CD14-positive monocyte (primary cell): ENCODE measurements around the gene PARVG. TPM values are rescaled to one million over a fixed set of nuclear protein-coding genes. Genes with fewer than 3 reads are reported as not detected.
A peak's percentile ranks its signal among the peaks of the same experiment; 100 is the strongest.

Source experiments
- DNase-seq, 3 donors: peaks; one replicate each; pipeline ENCODE4 v3.0.0-alpha.2; 2011 to 2022
- H2AFZ ChIP-seq: 2 replicates; pipeline ENCODE4 v1.6.0; 2012; ENCODE audit warnings: mild to moderate bottlenecking, low read depth, low read length, inconsistent platforms; ENCODE audit not compliant: insufficient read depth, poor library complexity, severe bottlenecking
- H3K27ac ChIP-seq, 2 donors: 1 replicate in 1 of 2; 2 replicates in 1 of 2; pipeline ENCODE4 v1.5.1; 2012 to 2013; ENCODE audit warnings: low read length in 2 of 2, control low read depth in 1 of 2, inconsistent platforms in 1 of 2, low read depth in 1 of 2, mild to moderate bottlenecking in 1 of 2
- H3K27me3 ChIP-seq, 2 donors: one replicate each; pipeline versions ENCODE4 v1.6.0 to v1.6.1; 2011 to 2013; ENCODE audit warnings: low read length in 2 of 2; ENCODE audit not compliant: control insufficient read depth in 2 of 2, insufficient read depth in 2 of 2
- H3K36me3 ChIP-seq, 2 donors: replicated peaks in 1 of 2; 1 replicate in 1 of 2; 2 replicates in 1 of 2; pipeline versions ENCODE4 v1.5.1 to v1.6.1; 2012 to 2013; ENCODE audit warnings: low read length in 2 of 2, control low read depth in 1 of 2, inconsistent platforms in 1 of 2, mild to moderate bottlenecking in 1 of 2; ENCODE audit not compliant: insufficient read depth in 2 of 2, control insufficient read depth in 1 of 2
- H3K4me1 ChIP-seq, 2 donors: 1 replicate in 1 of 2; 2 replicates in 1 of 2; pipeline versions ENCODE4 v1.5.1 to v1.6.1; 2012 to 2013; ENCODE audit warnings: low read length in 2 of 2, control low read depth in 1 of 2, inconsistent platforms in 1 of 2, mild to moderate bottlenecking in 1 of 2, moderate library complexity in 1 of 2; ENCODE audit not compliant: insufficient read depth in 2 of 2, control insufficient read depth in 1 of 2
- H3K4me2 ChIP-seq: replicated peaks from 2 replicates; pipeline ENCODE3; 2012; ENCODE audit warnings: low read length, moderate library complexity, mild to moderate bottlenecking; ENCODE audit not compliant: poor library complexity, severe bottlenecking; ENCODE audit errors: extremely low read depth
- H3K4me3 ChIP-seq, 3 experiments: fragments of 200-600 bp in 1 of 3; sonication (generic) in 1 of 3; replicated peaks in 1 of 3; 1 replicate in 2 of 3; 2 replicates in 1 of 3; pipeline ENCODE4 v1.5.1; 2011 to 2013; ENCODE audit warnings: low read length in 3 of 3, mild to moderate bottlenecking in 3 of 3, control low read depth in 2 of 3, low read depth in 2 of 3, inconsistent platforms in 1 of 3, moderate library complexity in 1 of 3
- H3K79me2 ChIP-seq: 2 replicates; pipeline ENCODE4 v1.6.0; 2012; ENCODE audit warnings: mild to moderate bottlenecking, control low read depth, inconsistent platforms, low read length, moderate library complexity; ENCODE audit not compliant: insufficient read depth
- H3K9ac ChIP-seq: 2 replicates; pipeline ENCODE4 v1.6.0; 2017; ENCODE audit warnings: low read length, mild to moderate bottlenecking; ENCODE audit not compliant: insufficient read depth, poor library complexity, severe bottlenecking
- H3K9me3 ChIP-seq, 2 donors: replicated peaks in 1 of 2; 1 replicate in 1 of 2; 2 replicates in 1 of 2; pipeline versions ENCODE4 v1.5.1 to v1.6.1; 2012 to 2013; ENCODE audit warnings: low read length in 2 of 2, control low read depth in 1 of 2; ENCODE audit not compliant: control insufficient read depth in 1 of 2, insufficient read depth in 1 of 2
- H4K20me1 ChIP-seq: 2 replicates; pipeline ENCODE4 v1.6.0; 2012; ENCODE audit warnings: mild to moderate bottlenecking, low read length, control low read depth, moderate library complexity; ENCODE audit not compliant: insufficient read depth
- H3K27ac Mint-ChIP-seq, 7 donors: one replicate each; pipeline ENCODE4 v1.8.0; 2020; ENCODE audit warnings: mild to moderate bottlenecking in 7 of 7, mixed read lengths in 7 of 7, moderate library complexity in 6 of 7, inconsistent platforms in 2 of 7
- H3K27me3 Mint-ChIP-seq, 3 donors: one replicate each; pipeline ENCODE4 v1.8.0; 2021 to 2022; ENCODE audit warnings: low read depth in 3 of 3, mild to moderate bottlenecking in 3 of 3, mixed read lengths in 3 of 3, moderate library complexity in 3 of 3, inconsistent platforms in 1 of 3
- H3K36me3 Mint-ChIP-seq, 2 donors: one replicate each; pipeline ENCODE4 v1.8.0; 2020; ENCODE audit warnings: mixed read lengths in 2 of 2, inconsistent platforms in 1 of 2, mild to moderate bottlenecking in 1 of 2
- H3K4me1 Mint-ChIP-seq: one replicate; pipeline ENCODE4 v1.8.0; 2020; ENCODE audit warnings: mild to moderate bottlenecking, mixed read lengths
- H3K4me3 Mint-ChIP-seq, 2 donors: one replicate each; pipeline ENCODE4 v1.8.0; 2020; ENCODE audit warnings: mild to moderate bottlenecking in 2 of 2, mixed read lengths in 2 of 2, moderate library complexity in 1 of 2
- H3K9me3 Mint-ChIP-seq, 7 donors: one replicate each; pipeline ENCODE4 v1.8.0; 2020 to 2022; ENCODE audit warnings: mixed read lengths in 7 of 7, mild to moderate bottlenecking in 6 of 7, moderate library complexity in 6 of 7, inconsistent platforms in 2 of 7
- WGBS: methylation state at CpG from one replicate; pipeline ENCODE4 v1.1.5; 2013; ENCODE audit warnings: missing lambda C conversion rate; ENCODE audit not compliant: insufficient coverage; 5-methylcytosine and 5-hydroxymethylcytosine counted together
- intact Hi-C, 2 donors: fragments of 100-400 bp; cut with micrococcal nuclease; formaldehyde crosslinking; loops; one replicate each; pipeline versions ENCODE4 v1.15.0 to v1.15.1; 2023
- polyA plus RNA-seq, 3 donors: library from polyadenylated mRNA; depleted of rRNA in 1 of 3; unstranded in 2 of 3; stranded (reverse) in 1 of 3; fragments of 300-500 nt in 2 of 3; fragments of >200 nt in 1 of 3; fragmentation: Illumina TruSeq in 2 of 3; gene quantifications; 1 replicate in 2 of 3; 2 replicates in 1 of 3; pipeline ENCODE4 v1.2.3, GENCODE V29; 2012 to 2021
- TF ChIP-seq, protein P1 (sequence below): fragments of 200-600 bp; IDR thresholded peaks from one replicate; pipeline ENCODE4 v1.8.0; 2022; ENCODE audit warnings: antibody characterized with exemption, mild to moderate bottlenecking

PARVG gene
- polyA plus RNA-seq, 3 donors, result 169 to 577 (median 190) TPM

DNA sequence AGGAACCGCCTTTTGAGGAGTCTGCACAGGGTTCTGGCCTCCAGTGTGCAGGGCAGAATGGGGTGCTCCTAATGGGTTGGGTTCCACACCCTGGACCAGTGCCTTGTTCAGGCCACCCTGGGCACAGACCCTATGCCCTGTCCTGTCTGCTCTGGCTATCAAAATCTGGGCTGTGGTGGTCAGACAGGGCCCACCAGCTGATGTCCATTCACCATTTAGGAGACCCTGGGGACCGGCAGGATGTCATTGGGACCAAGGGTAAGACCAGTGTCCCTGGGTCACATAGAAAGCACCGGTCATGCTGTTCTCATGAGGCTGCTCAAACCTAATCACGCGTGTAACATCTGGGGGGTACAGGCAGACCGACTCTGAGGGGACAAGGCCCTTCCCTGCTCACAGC lies 37.3 kb downstream of the PARVG start:
- H3K9ac ChIP-seq, result no peak overlapping the region
- H3K4me2 ChIP-seq, result no peak overlapping the region
- H4K20me1 ChIP-seq, result no peaks in the 10 kb centered on the region
- intact Hi-C loops, result no loop called here
- Mint-ChIP-seq H3K4me3 (no peak overlapping the region), H3K27me3 (peaks cover 5 to 9% (median 5%) of the 10 kb centered on the region in 3 donors), H3K4me1 (no peaks in the 10 kb centered on the region), H3K36me3 (no peaks in the 10 kb centered on the region), H3K27ac (no peak overlapping the region), H3K9me3 (peaks cover 0 to 5% (median 3%) of the 10 kb centered on the region in 7 donors)
- no peaks in the 10 kb centered on the region for H3K79me2 ChIP-seq
- no peak overlapping the region for H3K27ac ChIP-seq
- H3K4me3 ChIP-seq, result no peak overlapping the region
- H3K27me3 ChIP-seq, result no peaks in the 10 kb centered on the region
- H3K9me3 ChIP-seq, result peaks cover 0 to 7% of the 10 kb centered on the region in 2 donors
- H3K36me3 ChIP-seq, result peaks cover 0 to 9% of the 10 kb centered on the region in 2 donors
- H3K4me1 ChIP-seq, result no peaks in the 10 kb centered on the region
- 89% methylated on average over 6 of the region's 6 CpGs for WGBS
- no peak overlapping the region for H2AFZ ChIP-seq
- TF ChIP-seq, protein P1, sequence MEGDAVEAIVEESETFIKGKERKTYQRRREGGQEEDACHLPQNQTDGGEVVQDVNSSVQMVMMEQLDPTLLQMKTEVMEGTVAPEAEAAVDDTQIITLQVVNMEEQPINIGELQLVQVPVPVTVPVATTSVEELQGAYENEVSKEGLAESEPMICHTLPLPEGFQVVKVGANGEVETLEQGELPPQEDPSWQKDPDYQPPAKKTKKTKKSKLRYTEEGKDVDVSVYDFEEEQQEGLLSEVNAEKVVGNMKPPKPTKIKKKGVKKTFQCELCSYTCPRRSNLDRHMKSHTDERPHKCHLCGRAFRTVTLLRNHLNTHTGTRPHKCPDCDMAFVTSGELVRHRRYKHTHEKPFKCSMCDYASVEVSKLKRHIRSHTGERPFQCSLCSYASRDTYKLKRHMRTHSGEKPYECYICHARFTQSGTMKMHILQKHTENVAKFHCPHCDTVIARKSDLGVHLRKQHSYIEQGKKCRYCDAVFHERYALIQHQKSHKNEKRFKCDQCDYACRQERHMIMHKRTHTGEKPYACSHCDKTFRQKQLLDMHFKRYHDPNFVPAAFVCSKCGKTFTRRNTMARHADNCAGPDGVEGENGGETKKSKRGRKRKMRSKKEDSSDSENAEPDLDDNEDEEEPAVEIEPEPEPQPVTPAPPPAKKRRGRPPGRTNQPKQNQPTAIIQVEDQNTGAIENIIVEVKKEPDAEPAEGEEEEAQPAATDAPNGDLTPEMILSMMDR, result no peak
- no peak for DNase-seq

GRCh38 chr22:44219101-44219870 lies 38.6 kb downstream of the PARVG start:
- H3K27ac ChIP-seq, result no peak overlapping the region
- H3K9me3 Mint-ChIP-seq, result peaks cover 0 to 5% (median 3%) of the 10 kb centered on the region in 7 donors
- H3K27me3 Mint-ChIP-seq, result peaks cover 5 to 14% (median 13%) of the 10 kb centered on the region in 3 donors
- TF ChIP-seq, protein P1, result no peak
- H3K79me2 ChIP-seq, result no peaks in the 10 kb centered on the region
- no peaks in the 10 kb centered on the region for H3K4me1 ChIP-seq
- H3K36me3 Mint-ChIP-seq, result no peaks in the 10 kb centered on the region
- H3K4me3 Mint-ChIP-seq, result no peak overlapping the region
- H3K9me3 ChIP-seq, result peaks cover 0 to 7% of the 10 kb centered on the region in 2 donors
- no peaks in the 10 kb centered on the region for H4K20me1 ChIP-seq
- intact Hi-C loops, result no loop called here
- no peak overlapping the region for H3K9ac ChIP-seq
- H3K27me3 ChIP-seq, result no peaks in the 10 kb centered on the region
- H3K4me3 ChIP-seq, result no peak overlapping the region
- H3K27ac Mint-ChIP-seq, result peak overlapping the region in 1 of 7 donors; percentile 24
- DNase-seq, result no peak
- no peaks in the 10 kb centered on the region for H3K4me1 Mint-ChIP-seq
- no peak overlapping the region for H2AFZ ChIP-seq
- 92% methylated on average over 13 of the region's 21 CpGs for WGBS
- no peak overlapping the region for H3K4me2 ChIP-seq
- H3K36me3 ChIP-seq, result no peaks in the 10 kb centered on the region
